ENCODE measurements around the gene DNAJC5.
"Not testable (repeated sequence)": the region's sequence is repeated elsewhere in the genome, so short reads cannot be mapped to it uniquely, and the experiment has no call there.

Gene DNAJC5

DNA sequence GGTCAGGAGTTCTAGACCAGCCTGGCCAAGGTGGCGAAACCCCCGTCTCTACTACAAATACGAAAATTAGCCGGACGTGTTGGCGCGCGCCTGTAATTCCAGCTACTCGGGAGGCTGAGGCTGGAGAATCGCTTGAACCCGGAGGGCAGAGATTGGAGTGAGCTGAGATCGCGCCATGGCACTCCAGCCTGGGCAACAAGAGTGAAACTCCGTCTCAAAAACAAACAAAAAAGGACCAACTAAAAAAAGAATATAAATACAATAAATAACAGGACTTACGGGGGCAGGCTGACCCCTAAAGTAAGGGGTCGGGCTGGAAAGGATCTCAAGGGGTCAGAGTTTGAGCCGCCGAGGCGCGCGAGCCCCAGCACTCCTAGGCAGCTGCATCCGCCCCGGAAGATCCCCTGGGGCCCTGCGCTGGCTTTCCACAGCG is 30.4 kb upstream of the DNAJC5 start:
- Histone ChIP-seq H3K9me2 (replicated peaks; ENCODE audit: insufficient read depth, low read length) (no peaks in the 10 kb centered on the region), H3K27me3 (ENCODE audit: low read length) (no peaks in the 10 kb centered on the region), H3F3A (ENCODE audit: insufficient read depth) (peaks cover 8% of the 10 kb centered on the region), H2AFZ (ENCODE audit: low read depth, low read length, severe bottlenecking) (peak overlapping the region; percentile 73), H3K4me3 (ENCODE audit: insufficient read depth, low read length, poor library complexity, severe bottlenecking) (peak overlapping the region; percentile 89), H3K9me3 (ENCODE audit: insufficient read depth, low read length) (no peaks in the 10 kb centered on the region), H3K9ac (ENCODE audit: low read length) (peak overlapping the region; percentile 86), H3K4me2 (ENCODE audit: low read depth, low read length, poor library complexity, severe bottlenecking) (peak overlapping the region; percentile 77), H3K36me3 (ENCODE audit: low read length) (no peaks in the 10 kb centered on the region), H4K20me1 (ENCODE audit: low read depth, low read length) (no peaks in the 10 kb centered on the region), H3K79me2 (ENCODE audit: insufficient read depth, low read length) (peaks cover 17% of the 10 kb centered on the region), H3K27ac (ENCODE audit: low read depth, low read length) (peak overlapping the region; percentile 77)
- TF ChIP-seq, protein P1, sequence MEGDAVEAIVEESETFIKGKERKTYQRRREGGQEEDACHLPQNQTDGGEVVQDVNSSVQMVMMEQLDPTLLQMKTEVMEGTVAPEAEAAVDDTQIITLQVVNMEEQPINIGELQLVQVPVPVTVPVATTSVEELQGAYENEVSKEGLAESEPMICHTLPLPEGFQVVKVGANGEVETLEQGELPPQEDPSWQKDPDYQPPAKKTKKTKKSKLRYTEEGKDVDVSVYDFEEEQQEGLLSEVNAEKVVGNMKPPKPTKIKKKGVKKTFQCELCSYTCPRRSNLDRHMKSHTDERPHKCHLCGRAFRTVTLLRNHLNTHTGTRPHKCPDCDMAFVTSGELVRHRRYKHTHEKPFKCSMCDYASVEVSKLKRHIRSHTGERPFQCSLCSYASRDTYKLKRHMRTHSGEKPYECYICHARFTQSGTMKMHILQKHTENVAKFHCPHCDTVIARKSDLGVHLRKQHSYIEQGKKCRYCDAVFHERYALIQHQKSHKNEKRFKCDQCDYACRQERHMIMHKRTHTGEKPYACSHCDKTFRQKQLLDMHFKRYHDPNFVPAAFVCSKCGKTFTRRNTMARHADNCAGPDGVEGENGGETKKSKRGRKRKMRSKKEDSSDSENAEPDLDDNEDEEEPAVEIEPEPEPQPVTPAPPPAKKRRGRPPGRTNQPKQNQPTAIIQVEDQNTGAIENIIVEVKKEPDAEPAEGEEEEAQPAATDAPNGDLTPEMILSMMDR (IDR thresholded peaks at IDR 0.05; ENCODE audit: insufficient read depth, low read length, poor library complexity, severe bottlenecking): peak; percentile 13
- TF ChIP-seq EZH2phosphoT487 (conservative IDR thresholded peaks at IDR 0.05; ENCODE audit: low read length): no peak

DNA sequence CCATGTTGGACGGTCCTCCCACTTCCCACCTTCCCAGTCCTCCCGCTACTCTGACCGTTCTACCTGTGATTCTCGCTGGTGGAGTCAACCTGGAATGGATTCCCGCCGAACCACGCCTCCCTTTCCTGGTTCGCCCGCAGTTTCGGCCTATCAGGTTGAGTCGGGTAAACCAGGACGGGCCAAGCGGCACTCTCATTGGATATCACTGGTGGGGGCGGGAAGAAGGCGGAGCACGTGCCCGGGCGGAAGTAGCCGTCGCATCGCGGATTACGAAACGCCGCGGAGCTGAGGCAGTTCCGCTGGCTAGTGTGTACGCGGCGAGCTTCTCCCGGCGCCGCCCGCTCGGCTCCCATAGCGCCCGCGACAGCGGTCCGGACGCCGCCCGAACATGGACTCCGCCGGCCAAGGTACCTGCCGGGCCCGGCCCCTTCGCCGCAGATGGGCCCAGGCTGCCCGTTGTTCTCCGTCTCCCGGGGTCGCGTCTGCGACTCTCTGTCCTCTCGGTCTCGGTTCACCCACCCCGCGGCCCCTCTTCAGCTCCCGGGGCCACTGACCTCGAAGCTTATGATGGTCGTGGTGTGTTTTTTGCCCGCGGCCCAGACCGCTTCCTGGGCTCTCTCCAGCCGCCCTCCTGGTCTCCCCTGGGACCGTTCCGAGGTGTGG is 29.8 kb upstream of the DNAJC5 start, which contains the start of gene TPD52L2:
TSS of gene TPD52L2 (plus strand) at position 293 of the 663 bp plus-strand sequence. CDS start at position 389, 96 bp downstream.
- Histone ChIP-seq H3K36me3 (ENCODE audit: low read length) (no peaks in the 10 kb centered on the region), H3K27ac (ENCODE audit: low read depth, low read length) (peak within 1 kb of the TSS; percentile 77), H2AFZ (ENCODE audit: low read depth, low read length, severe bottlenecking) (peak within 1 kb of the TSS; percentile 73), H3K4me2 (ENCODE audit: low read depth, low read length, poor library complexity, severe bottlenecking) (peak within 1 kb of the TSS; percentile 84), H3K9me2 (replicated peaks; ENCODE audit: insufficient read depth, low read length) (no peaks in the 10 kb centered on the region), H3K79me2 (ENCODE audit: insufficient read depth, low read length) (peaks cover 17% of the 10 kb centered on the region), H4K20me1 (ENCODE audit: low read depth, low read length) (no peaks in the 10 kb centered on the region), H3F3A (ENCODE audit: insufficient read depth) (peaks cover 8% of the 10 kb centered on the region), H3K9me3 (ENCODE audit: insufficient read depth, low read length) (no peaks in the 10 kb centered on the region), H3K27me3 (ENCODE audit: low read length) (no peaks in the 10 kb centered on the region), H3K9ac (ENCODE audit: low read length) (peak within 1 kb of the TSS; percentile 86), H3K4me3 (ENCODE audit: insufficient read depth, low read length, poor library complexity, severe bottlenecking) (peak within 1 kb of the TSS; percentile 89)
- TF ChIP-seq, protein P1 (IDR thresholded peaks at IDR 0.05; ENCODE audit: insufficient read depth, low read length, poor library complexity, severe bottlenecking): no peak
- no peak for TF ChIP-seq EZH2phosphoT487 (conservative IDR thresholded peaks at IDR 0.05; ENCODE audit: low read length)

DNA sequence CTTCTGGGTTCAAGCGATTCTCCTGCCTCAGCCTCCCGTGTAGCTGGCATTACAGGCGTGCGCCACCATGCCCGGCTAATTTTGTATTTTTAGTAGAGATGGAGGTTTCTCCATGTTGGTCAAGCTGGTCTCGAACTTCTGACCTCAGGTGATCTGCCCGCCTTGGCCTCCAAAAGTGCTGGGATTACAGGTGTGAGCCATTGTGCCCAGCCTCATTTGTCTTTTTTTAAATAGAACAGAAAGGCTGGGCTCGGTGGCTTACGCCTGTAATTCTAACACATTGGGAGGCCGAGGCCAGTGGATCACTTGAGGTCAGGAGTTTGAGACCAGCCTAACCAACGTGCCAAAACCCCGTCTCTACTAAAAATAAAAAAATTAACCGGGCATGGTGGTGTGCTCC is 27.9 kb upstream of the DNAJC5 start:
- not testable (repeated sequence) for H3K27me3 ChIP-seq (ENCODE audit: low read length)

DNA sequence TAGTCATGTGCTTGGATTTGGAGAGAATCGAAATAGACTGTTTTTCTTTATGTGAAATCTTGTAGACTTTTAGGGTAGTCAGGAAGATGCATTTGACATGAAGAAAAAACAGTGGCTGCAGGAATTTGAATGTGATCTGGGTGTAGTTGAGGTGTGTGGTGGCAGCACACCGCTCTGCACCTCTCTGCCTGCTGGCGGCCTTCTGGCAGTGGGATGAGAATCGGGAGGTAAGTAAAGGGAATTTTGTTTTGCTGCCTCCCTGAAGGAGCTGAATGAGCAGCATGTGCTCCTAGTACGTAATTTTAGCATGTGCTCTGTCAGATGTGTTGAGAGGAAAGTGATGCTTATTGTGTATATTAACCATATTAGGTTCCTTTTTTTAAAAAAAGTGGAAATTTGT is 26.7 kb upstream of the DNAJC5 start:
- H3K79me2 ChIP-seq (ENCODE audit: insufficient read depth, low read length): peaks cover 15% of the 10 kb centered on the region
- H3K27ac ChIP-seq (ENCODE audit: low read depth, low read length): no peak overlapping the region
- no peak overlapping the region for H3K4me2 ChIP-seq (ENCODE audit: low read depth, low read length, poor library complexity, severe bottlenecking)
- no peaks in the 10 kb centered on the region for H3K36me3 ChIP-seq (ENCODE audit: low read length)
- TF ChIP-seq, protein P1 (IDR thresholded peaks at IDR 0.05; ENCODE audit: insufficient read depth, low read length, poor library complexity, severe bottlenecking): no peak
- TF ChIP-seq EZH2phosphoT487 (conservative IDR thresholded peaks at IDR 0.05; ENCODE audit: low read length): no peak
- no peak overlapping the region for H3K4me3 ChIP-seq (ENCODE audit: insufficient read depth, low read length, poor library complexity, severe bottlenecking)
- H3K9ac ChIP-seq (ENCODE audit: low read length): no peak overlapping the region
- no peak overlapping the region for H2AFZ ChIP-seq (ENCODE audit: low read depth, low read length, severe bottlenecking)
- peaks cover 8% of the 10 kb centered on the region for H3F3A ChIP-seq (ENCODE audit: insufficient read depth)
- H3K9me2 ChIP-seq (replicated peaks; ENCODE audit: insufficient read depth, low read length): no peaks in the 10 kb centered on the region
- no peaks in the 10 kb centered on the region for H3K27me3 ChIP-seq (ENCODE audit: low read length)
- no peaks in the 10 kb centered on the region for H3K9me3 ChIP-seq (ENCODE audit: insufficient read depth, low read length)
- no peaks in the 10 kb centered on the region for H4K20me1 ChIP-seq (ENCODE audit: low read depth, low read length)

More for the DNA sequence above, 27.9 kb upstream of the DNAJC5 start:
- H3K4me3 ChIP-seq (ENCODE audit: insufficient read depth, low read length, poor library complexity, severe bottlenecking); H3K9me3 ChIP-seq (ENCODE audit: insufficient read depth, low read length); H3K4me2 ChIP-seq (ENCODE audit: low read depth, low read length, poor library complexity, severe bottlenecking); H3F3A ChIP-seq (ENCODE audit: insufficient read depth); H3K9me2 ChIP-seq (replicated peaks; ENCODE audit: insufficient read depth, low read length); H4K20me1 ChIP-seq (ENCODE audit: low read depth, low read length); H3K27ac ChIP-seq (ENCODE audit: low read depth, low read length); H2AFZ ChIP-seq (ENCODE audit: low read depth, low read length, severe bottlenecking); H3K9ac ChIP-seq (ENCODE audit: low read length); H3K36me3 ChIP-seq (ENCODE audit: low read length): not testable (repeated sequence)
- peaks cover 17% of the 10 kb centered on the region for H3K79me2 ChIP-seq (ENCODE audit: insufficient read depth, low read length)

Data from SU-DHL-6 (cell line).